Activated CD8-positive, alpha-beta T cell treated with anti-CD3 and anti-CD28 coated beads for 36 hours (primary cell): ENCODE data around the gene SIRT4. TPM values are rescaled to one million over a fixed set of nuclear protein-coding genes. Genes with fewer than 3 reads are reported as not detected.

Experiments used
- ATAC-seq: fragments of 200-7000 bp; cut with Tn5 transposase; one replicate; pipeline ENCODE4 v1.10.0; 2021; ENCODE audit warnings: mild to moderate bottlenecking, moderate library complexity
- CTCF ChIA-PET: fragments of 350-600 bp; sonication (Branson Sonifier 250); formaldehyde crosslinking; loops from one replicate; lab custom pipeline; 2021; ENCODE audit warnings: antibody characterized with exemption; lab: Charles Lee
- POLR2A ChIA-PET: fragments of 350-600 bp; sonication (Branson Sonifier 250); formaldehyde crosslinking; loops from one replicate; lab custom pipeline; 2021; ENCODE audit warnings: antibody characterized with exemption; lab: Charles Lee
- DNase-seq: peaks from one replicate; pipeline ENCODE4 v3.0.0-alpha.2; 2020
- H3K27ac Mint-ChIP-seq: one replicate; pipeline ENCODE4 v1.8.0; 2021; ENCODE audit warnings: mild to moderate bottlenecking, mixed read lengths
- H3K27me3 Mint-ChIP-seq: one replicate; pipeline ENCODE4 v1.8.0; 2021; ENCODE audit warnings: mixed read lengths
- H3K36me3 Mint-ChIP-seq: one replicate; pipeline ENCODE4 v1.8.0; 2021; ENCODE audit warnings: low read depth, mixed read lengths
- H3K4me1 Mint-ChIP-seq: one replicate; pipeline ENCODE4 v1.8.0; 2021; ENCODE audit warnings: low read depth, mixed read lengths
- H3K4me3 Mint-ChIP-seq: one replicate; pipeline ENCODE4 v1.8.0; 2021; ENCODE audit warnings: mild to moderate bottlenecking, moderate library complexity, mixed read lengths
- H3K9me3 Mint-ChIP-seq: one replicate; pipeline ENCODE4 v1.8.0; 2021; ENCODE audit warnings: mixed read lengths
- intact Hi-C: fragments of 100-400 bp; cut with micrococcal nuclease; formaldehyde crosslinking; loops from one replicate; pipeline ENCODE4 v1.10.0; 2022
- total RNA-seq, 2 experiments: library from RNA; stranded (reverse); gene quantifications; one replicate each; pipeline ENCODE4 v1.2.3, GENCODE V29; 2021
- TF ChIP-seq, protein P1 (sequence below): fragments of 200-600 bp; IDR thresholded peaks from one replicate; pipeline ENCODE4 v1.8.0; 2022; ENCODE audit warnings: antibody characterized with exemption, mild to moderate bottlenecking

SIRT4 gene
- total RNA-seq, 2 experiments from 2014 or later, result 2.7 to 3.3 TPM

DNA sequence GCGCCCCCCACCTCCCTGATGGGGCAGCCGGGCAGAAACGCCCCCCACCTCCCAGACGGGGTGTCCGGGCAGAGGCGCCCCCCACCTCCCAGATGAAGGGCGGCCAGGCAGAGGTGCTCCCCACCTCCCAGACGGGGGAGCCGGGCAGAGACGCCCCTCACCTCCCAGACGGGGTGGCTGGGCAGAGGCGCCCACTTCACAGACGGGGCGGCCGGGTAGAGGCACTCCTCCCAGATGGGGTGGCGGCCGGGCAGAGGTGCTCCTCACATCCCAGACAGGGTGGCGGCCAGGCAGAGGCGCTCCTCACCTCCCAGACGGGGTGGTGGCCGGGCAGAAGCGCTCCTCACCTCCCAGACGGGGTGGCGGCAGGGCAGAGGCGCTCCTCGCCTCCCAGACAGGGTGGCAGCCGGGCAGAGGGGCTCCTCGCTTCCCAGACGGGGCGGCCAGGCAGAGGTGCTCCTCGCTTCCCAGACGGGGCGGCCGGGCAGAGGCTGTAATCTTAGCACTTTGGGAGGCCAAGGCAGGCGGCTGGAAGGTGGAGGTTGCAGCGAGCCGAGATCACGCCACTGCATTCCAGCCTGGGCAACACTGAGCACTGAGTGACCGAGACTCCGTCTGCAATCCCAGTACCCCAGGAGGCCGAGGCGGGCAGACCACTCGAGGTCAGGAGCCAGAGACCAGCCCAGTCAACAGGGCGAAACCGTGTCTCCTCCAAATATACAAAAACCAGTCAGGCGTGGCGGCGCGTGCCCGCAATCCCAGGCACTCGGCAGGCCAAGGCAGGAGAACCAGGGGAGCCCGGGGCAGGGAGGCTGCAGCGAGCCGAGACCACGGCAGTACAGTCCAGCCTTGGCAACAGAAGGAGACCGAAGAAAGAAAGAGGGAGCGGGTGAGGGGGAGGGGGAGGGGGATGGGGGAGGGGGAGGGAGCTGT is 23.7 kb upstream of the SIRT4 start:
- Mint-ChIP-seq H3K27ac (no peak overlapping the region), H3K9me3 (no peaks in the 10 kb centered on the region), H3K27me3 (no peaks in the 10 kb centered on the region), H3K36me3 (no peaks in the 10 kb centered on the region), H3K4me1 (peaks cover 3% of the 10 kb centered on the region), H3K4me3 (no peak overlapping the region)
- intact Hi-C loops, result no loop called here
- ChIA-PET POLR2A (interaction anchor here (0.7 to 6.2 kb wide), 2 partner anchors 13 to 77 kb away, joined by 4 to 68 read pairs; partner anchors contain the start of genes RNU4-1, RNU4-2 and RPLP0), CTCF (interaction anchor here (1.9 kb wide), 1 partner anchor 50 kb away, joined by 9 read pairs; no protein-coding TSS in a partner anchor)
- TF ChIP-seq, protein P1, sequence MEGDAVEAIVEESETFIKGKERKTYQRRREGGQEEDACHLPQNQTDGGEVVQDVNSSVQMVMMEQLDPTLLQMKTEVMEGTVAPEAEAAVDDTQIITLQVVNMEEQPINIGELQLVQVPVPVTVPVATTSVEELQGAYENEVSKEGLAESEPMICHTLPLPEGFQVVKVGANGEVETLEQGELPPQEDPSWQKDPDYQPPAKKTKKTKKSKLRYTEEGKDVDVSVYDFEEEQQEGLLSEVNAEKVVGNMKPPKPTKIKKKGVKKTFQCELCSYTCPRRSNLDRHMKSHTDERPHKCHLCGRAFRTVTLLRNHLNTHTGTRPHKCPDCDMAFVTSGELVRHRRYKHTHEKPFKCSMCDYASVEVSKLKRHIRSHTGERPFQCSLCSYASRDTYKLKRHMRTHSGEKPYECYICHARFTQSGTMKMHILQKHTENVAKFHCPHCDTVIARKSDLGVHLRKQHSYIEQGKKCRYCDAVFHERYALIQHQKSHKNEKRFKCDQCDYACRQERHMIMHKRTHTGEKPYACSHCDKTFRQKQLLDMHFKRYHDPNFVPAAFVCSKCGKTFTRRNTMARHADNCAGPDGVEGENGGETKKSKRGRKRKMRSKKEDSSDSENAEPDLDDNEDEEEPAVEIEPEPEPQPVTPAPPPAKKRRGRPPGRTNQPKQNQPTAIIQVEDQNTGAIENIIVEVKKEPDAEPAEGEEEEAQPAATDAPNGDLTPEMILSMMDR, result no peak
- DNase-seq (no peak), ATAC-seq (no peak)

DNA sequence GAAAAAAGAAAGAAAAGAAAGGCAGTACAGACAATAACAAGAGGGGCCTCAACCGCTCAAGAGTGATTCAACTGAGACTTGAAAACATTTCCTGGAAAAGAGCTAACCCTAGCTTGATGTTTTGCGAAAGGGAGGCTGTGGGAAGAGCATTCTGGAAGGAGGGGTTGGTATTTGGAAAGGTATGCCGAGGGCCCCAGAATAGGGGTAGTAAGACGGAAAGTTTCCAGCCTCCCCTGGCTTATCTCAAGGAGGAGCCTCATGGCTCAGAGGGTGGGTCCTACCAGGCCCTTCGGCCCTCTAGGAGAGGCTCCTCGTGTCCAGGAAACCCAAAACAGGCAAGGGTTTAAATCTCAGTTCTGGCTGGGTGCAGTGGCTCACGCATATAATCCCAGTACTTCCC is 18.8 kb upstream of the SIRT4 start:
- TF ChIP-seq, protein P1, result no peak
- intact Hi-C loops, result no loop called here
- H3K36me3 Mint-ChIP-seq, result no peaks in the 10 kb centered on the region

DNA sequence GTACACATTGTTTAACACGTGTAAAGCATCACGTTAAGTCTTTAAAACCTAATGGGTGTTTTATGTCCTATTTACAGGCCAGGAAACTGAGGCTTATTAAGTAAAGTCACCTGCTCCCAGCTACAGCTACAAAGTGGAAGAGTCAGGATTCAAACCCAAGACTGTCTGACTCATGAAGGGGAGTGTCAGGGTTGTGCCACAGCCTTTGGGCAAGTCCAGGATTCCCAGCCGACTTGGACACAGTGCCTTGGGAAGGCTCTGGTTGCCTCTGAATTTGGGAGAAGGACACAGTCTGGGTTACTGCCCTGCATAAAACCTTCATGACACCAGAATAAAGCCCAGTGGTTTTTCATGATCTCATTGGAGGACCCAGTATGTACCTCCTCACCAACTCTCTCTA is 17.7 kb upstream of the SIRT4 start:
- ChIA-PET CTCF (interaction anchor here (1.8 to 6.3 kb wide), 3 partner anchors 18 to 57 kb away, joined by 4 to 55 read pairs (median 7); partner anchors contain the start of genes PXN and SIRT4), POLR2A (interaction anchor here (1.1 to 6.2 kb wide), 3 partner anchors 7 to 86 kb away, joined by 3 to 68 read pairs (median 3); partner anchors contain the start of genes RNU4-1, RNU4-2 and RPLP0)
- ATAC-seq (no peak), DNase-seq (no peak)
- peaks cover 3% of the 10 kb centered on the region for H3K4me1 Mint-ChIP-seq
- no peak overlapping the region for H3K27ac Mint-ChIP-seq
- TF ChIP-seq, protein P1, result no peak
- H3K36me3 Mint-ChIP-seq, result no peaks in the 10 kb centered on the region
- H3K9me3 Mint-ChIP-seq, result no peaks in the 10 kb centered on the region
- no peaks in the 10 kb centered on the region for H3K27me3 Mint-ChIP-seq
- intact Hi-C loops, result no loop called here
- no peak overlapping the region for H3K4me3 Mint-ChIP-seq

More for the DNA sequence above, 18.8 kb upstream of the SIRT4 start:
- Mint-ChIP-seq H3K4me1 (peaks cover 3% of the 10 kb centered on the region), H3K4me3 (no peak overlapping the region), H3K9me3 (no peaks in the 10 kb centered on the region), H3K27ac (no peak overlapping the region), H3K27me3 (no peaks in the 10 kb centered on the region)
- DNase-seq (no peak), ATAC-seq (no peak)
- CTCF ChIA-PET, result interaction anchor here (2.5 to 6.3 kb wide), 2 partner anchors 18 to 55 kb away, joined by 7 to 55 read pairs; partner anchors contain the start of gene PXN
- POLR2A ChIA-PET, result interaction anchor here (6.2 kb wide), 1 partner anchor 8 kb away, joined by 68 read pairs; the partner anchor contains the start of genes RNU4-1 and RNU4-2

DNA sequence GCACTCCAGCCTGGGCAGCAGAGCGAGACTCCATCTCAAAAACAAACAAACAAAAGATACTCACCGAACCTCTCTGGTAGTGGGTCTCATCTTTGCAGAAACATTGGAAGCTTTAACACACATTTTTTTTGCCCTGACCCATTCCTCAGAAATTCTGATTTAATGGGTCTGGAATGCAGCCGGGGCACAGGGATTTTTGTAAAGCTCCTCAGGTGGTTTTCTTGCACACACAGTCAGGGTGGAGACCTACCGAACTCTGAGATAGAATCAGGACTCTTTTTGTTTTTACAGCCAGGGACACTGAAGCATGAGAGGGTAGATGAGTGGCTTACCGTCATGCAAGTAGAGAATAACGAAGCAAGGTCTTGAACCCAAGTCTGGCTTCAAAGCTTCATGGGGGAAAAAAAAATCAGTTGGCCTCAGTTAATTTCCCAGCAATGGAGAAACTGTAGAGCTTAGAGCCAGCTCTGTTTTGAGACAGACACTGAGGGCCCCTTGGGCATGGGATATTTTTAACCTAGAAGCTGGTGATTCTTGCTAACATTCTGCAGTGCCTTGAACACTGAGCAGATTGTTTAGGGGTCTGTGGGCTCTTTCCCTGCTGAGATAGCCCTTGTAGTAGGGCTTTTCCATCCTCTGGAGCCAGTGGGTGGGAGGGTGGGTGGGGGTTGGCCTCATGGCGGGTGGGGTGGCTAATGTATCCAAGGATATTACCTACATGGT is 15.2 kb upstream of the SIRT4 start:
- Mint-ChIP-seq H3K9me3 (no peaks in the 10 kb centered on the region), H3K27me3 (no peaks in the 10 kb centered on the region), H3K36me3 (no peaks in the 10 kb centered on the region), H3K27ac (no peak overlapping the region), H3K4me3 (no peak overlapping the region), H3K4me1 (peaks cover 12% of the 10 kb centered on the region)
- POLR2A ChIA-PET, result interaction anchor here (0.8 to 3.0 kb wide), 5 partner anchors 35 to 86 kb away, joined by 3 to 15 read pairs (median 4); partner anchors contain the start of gene RPLP0
- CTCF ChIA-PET, result interaction anchor here (0.7 to 6.3 kb wide), 5 partner anchors 15 to 86 kb away, joined by 3 to 55 read pairs (median 3); partner anchors contain the start of genes RPLP0 and SIRT4
- ATAC-seq (no peak), DNase-seq (no peak)
- intact Hi-C loops, result no loop called here
- TF ChIP-seq, protein P1, result no peak
